HG02981 (cell line): ENCODE results near the gene PLXNA4.

Experiments used
- ATAC-seq: cut with Tn5 transposase; IDR thresholded peaks from one replicate; pipeline ENCODE4 v1.9.1; 2021; ENCODE audit warnings: mild to moderate bottlenecking, moderate library complexity; ENCODE audit not compliant: unreplicated experiment

Gene PLXNA4

DNA sequence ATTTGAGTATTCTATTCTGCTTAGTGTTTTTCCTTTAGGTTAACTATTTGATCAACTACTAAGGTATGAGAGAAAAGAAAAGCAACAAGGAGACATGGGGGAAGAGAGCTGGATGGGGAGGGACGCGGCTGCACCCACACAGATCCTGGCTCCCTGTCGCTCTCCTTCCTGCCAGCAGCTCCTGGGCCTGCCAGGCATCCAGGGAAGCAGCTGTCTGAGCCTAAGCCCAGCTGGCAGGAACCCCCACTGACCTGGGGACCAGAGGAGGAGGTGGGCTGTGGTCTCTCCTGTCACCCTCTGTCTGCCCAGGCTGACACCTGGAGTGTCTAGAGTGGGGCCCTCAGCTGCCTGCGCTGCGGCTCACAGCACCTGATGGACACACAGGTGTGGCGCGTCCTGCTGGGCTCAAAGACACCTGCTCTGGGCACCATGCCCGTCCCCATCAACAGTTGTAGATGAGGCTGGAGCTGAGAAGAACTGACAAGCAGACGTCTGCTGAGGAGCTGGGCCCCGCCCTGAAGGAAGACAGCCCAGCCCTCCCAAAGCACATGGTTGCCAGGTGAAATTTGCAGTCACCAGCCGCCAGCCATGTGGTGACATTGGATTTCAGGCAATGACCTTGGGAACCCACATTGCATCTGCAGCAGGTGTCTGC lies 207.9 kb downstream of the PLXNA4 start:
- ATAC-seq = no peak

DNA sequence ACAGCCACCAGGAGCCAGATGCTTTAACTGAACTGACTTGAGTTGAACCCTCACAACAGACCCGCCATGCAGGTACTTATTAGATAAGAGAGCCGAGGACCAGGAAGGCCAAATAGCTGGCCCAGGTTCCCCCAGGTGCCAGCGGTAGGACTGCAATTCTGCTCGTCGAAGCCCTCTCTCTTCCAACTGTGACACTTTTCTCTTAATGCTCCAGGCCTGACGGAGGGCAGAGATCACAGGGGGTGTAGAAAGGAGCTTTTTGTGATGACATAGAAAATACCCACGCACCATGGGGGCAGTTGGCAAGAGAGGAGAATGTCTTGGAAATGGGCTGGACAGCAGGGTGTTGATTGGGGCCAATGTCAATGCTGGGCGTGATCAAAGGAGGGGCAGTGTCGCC lies 208.5 kb downstream of the PLXNA4 start:
- no peak for ATAC-seq

DNA sequence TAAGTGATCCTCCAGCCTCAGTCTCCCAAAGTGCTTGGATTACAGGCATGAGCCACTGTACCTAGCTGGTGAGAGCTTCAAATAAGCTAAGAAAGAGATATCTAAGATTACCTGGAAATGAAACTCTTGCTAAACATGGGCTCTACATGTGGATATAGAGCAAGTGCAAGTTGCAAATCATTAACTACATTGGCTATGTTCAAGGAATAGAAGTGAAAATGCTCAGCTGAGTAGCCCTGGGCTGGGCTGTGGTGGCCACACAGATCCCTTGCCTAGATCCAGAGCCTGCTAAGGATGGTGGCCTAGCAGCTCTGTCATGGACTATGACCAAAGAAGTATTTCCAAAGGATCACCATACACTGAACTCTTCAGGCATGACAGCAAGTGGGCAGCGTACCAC lies 209.3 kb downstream of the PLXNA4 start:
- ATAC-seq = no peak

DNA sequence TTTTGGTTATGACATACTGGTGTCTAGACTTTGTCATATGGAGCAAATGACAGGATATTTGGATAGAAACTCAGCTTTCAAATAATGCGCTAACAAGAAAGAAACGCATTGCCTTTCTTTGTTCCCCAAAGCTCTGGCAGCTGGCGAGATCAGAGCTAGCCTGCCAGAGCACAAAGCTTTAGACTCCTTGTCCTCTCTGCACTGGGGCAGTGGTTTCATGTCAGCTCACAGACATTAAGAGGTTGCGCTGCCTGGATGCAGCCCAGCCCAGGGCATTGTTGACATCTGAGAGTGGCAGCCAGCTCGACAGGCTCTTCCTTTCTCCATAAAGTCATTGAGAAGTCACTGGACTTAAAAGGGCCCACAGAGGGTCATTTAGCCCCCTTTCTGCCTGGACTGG lies 212.0 kb downstream of the PLXNA4 start:
- ATAC-seq = no peak

DNA sequence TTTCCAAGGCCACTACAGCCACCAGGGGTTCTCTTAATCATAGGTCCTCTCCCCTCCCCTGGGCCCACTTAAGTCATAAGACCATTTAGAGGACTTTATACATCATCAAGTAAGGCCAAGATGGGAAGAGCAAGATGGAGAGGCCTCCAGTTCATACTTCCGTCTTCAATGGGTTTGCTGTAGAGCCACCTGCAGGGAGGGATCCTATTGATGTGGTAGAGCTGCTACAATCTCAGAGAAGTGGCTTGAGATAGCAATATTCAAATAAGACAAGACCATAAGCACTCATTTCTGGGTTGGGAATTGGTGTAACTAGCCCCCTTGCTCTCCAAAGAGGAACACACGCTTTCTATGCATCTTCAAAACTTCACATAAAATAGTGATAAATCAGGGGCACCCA lies 214.2 kb downstream of the PLXNA4 start:
- ATAC-seq = no peak

GRCh38 chr7:132361146-132361545 lies 215.1 kb downstream of the PLXNA4 start:
- ATAC-seq = no peak

DNA sequence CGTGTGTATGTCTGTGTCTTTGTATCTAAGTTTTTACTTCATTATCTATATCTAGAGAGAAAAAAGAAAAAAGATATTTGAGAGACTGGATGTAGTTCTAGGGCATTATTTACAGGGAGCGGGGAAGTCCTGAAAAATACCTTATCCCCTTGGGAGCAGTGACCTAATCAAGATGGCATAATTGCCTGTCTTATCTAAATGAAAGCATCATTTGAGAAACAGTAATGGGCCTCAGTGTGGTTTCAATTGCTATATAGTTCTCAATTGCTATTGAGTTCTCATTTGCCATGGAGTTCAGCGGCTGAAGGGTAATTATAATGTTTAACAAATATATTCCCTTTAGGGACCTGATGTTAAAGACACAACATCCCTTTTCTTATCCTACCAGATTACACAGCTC lies 216.5 kb downstream of the PLXNA4 start:
- no peak for ATAC-seq

- ATAC-seq = no peak
Observed at GRCh38 chr7:132355048-132355447, 221.2 kb downstream of the PLXNA4 start.

DNA sequence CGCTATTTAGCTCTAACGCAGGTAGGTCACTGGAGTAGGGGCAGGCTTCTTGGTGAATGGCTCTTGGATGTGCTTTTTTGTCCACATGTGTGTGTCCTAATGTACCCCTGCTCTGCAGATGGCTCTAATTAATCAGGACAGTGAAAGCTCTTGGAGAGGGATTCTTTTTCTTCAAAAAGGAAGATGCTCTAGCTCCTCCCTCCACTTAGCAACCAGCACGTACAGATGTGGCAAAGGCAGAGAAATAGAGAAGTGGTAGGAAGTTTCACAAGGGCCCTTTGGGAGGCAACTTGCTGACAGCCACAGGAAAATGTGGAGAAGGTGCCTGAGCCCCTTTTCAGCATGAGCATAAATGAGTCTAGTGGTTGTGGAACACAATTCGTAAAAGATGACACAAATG lies 221.7 kb downstream of the PLXNA4 start:
- ATAC-seq = no peak

DNA sequence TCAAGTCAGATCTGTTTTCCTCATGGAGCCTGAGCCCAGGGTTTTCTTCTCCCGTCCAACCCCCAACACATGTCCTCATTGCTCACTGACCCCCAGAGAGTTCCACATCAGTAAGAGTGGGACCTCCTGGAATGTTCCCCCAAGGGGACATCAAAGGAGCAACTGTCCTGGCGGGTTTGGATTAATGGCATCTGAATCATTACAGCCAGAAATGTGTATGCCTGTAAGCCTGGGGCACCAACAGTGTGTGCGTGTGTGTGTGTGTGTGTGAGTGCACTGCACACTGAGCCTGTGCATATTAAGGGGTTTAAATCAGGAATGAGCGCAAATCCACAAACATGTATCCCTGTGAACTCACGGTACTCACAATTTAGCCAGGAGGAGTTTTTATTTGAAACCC lies 222.3 kb downstream of the PLXNA4 start:
- no peak for ATAC-seq

DNA sequence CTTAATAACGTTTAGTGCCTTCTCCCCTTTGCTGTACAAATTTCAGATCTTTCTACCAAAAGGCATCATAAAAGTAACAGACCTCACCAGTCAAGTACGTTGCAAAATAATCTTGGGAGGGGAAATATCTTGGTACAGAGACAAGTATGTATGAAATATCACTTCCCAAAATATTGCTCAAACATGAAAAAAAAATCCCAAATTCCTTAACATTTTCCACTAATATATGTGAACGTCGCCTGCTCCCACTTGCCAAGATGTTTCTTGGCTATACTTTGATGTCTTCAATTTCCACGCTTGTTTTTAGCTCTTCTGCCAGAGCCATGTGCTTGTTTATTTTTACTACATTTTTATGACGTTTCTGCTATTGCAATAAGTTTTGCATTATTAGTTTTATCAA lies 223.5 kb downstream of the PLXNA4 start:
- ATAC-seq = no peak

- no peak for ATAC-seq
Observed at GRCh38 chr7:132351954-132352499, 224.2 kb downstream of the PLXNA4 start.

DNA sequence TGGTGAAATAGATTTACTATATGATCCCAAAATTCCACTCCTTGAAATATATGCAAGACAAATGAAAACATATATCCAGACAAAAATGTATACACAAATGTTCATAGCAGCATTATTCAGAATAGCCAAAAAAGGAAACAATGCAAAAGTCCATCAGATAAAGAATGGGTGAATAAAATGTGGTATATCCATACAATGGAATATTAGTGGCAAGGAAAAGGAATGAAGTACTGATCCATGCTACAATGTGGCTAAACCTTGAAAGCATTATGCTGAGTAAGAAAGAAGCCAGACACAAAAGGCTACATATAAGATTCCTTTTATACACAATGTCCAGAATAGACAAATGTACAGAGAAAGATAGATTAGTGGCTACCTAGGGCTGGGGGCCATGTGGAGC lies 225.5 kb downstream of the PLXNA4 start:
- ATAC-seq = no peak

DNA sequence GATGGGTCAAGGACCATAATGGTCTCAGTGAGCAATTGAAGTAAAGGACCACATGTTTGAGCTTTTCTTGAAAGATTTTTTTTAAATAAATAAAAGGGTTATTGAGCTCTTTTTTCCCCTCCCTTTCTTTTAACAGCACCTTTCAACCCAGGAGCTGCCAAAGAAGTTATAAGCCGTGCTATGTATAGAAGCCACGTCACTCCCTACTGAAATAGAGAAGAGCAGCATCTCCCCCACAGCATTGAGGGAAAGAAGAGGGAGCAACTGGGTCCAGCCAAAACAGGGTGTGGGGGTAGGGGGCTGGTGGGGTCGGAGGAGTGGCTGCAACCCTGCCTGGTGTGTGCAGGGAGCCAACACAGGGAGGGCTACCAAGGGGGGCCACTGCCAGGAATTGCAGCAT lies 227.2 kb downstream of the PLXNA4 start:
- no peak for ATAC-seq

DNA sequence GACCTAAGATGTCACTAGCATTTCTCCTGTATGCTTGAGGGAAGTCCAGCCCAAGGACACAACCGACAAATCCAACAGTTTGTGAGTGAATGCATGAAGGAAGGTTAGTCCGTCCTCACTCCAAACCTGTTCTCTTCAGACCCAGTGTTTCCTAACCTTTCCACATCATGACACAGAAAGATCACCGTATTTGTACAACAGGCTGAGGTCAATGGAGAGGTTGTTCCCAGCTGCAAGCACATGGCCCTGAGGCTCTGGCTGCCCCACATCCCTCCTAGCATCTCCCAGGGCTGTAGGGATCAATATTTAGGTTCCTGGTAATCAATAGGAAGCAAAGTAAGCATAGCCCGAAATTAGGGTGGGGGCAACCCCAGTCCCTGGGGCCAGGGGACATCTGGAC lies 227.9 kb downstream of the PLXNA4 start:
- ATAC-seq = no peak

- no peak for ATAC-seq
Observed at GRCh38 chr7:132347858-132348257, 228.4 kb downstream of the PLXNA4 start.

GRCh38 chr7:132347123-132347522 lies 229.1 kb downstream of the PLXNA4 start:
- ATAC-seq = no peak

DNA sequence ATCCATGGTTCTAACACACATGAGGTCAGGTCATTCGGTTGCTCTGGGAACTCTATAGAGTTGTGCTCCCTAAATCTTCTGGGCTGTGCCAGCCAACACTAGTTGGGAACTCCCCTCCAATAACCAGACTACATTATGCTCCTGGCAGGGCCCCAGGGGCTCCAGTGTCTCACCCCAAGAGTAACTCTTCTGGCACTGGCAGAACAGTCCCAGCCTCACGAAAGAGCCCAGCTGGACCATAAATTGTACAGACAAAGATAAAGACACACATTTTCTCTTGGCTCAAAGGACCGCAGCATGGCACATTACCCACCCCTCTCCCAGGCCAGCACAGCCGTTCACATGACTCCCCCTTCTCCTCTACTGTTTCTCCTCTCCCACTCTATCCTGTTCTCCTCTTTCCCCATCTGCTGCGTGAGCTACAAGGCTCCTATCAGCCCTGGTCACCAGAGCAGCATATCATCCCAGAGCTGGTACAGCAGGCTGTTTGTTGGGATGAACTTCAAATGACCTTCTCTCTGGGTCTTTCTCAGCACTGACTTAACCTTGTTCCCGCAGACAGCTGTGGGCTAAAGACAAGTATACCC lies 230.6 kb downstream of the PLXNA4 start:
- ATAC-seq = no peak

GRCh38 chr7:132345030-132345429 lies 231.2 kb downstream of the PLXNA4 start:
- no peak for ATAC-seq

DNA sequence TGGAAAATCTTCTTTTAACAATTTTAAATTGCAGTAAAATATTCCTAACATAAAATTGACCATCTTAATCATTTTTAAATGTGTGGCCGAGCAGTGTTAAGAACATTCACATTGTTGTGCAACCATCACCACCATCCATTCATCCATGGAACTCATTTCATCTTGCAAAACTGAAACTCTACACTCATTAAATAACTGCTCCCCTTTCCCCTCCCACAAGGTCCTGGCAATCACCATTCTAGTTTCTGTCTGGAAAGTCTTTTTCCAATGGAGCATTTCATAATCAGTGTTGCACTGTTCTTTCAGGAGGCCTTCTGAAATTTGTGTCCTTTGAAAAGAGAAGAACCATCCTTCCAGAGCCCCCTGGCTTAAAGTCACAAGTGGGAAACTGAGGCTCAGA lies 233.1 kb downstream of the PLXNA4 start:
- no peak for ATAC-seq

GRCh38 chr7:132337450-132338080 lies 238.7 kb downstream of the PLXNA4 start:
- ATAC-seq = no peak

DNA sequence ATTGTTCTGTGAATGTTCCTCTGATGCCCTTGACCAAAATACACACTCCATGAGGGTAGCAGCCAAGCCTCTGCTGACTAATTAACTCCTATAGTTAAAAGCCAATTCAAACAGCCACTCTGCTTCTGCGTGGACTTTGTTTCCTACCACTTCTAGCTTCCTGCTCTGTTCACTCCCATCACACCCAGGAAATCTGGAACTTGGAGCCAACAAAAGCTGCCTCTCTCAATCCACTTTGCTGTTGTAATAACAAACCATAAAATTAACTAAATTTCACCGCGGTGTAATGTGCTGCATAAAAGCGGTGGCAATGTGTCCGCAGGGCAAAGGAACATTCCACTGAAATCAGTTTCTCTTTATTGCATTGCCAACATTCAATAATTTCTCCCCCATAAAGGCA lies 239.5 kb downstream of the PLXNA4 start:
- no peak for ATAC-seq
